HG03457 (cell line): ENCODE results near the gene CRAT.

Source experiments
- ATAC-seq: cut with Tn5 transposase; IDR thresholded peaks from one replicate; pipeline ENCODE4 v1.9.1; 2021; ENCODE audit warnings: moderate number of reproducible peaks; ENCODE audit not compliant: unreplicated experiment

Gene CRAT

GRCh38 chr9:129110740-129111527, at the start of gene CRAT, which contains the start of gene PTPA:
Gene CRAT, minus strand, starts transcription at chr9:129110793. Its CDS starts 284 bp downstream, at chr9:129110509.
Gene PTPA, plus strand, starts transcription at chr9:129111415. Its CDS starts 186 bp downstream, at chr9:129111601.
- peak; percentile 54 for ATAC-seq

- no peak for ATAC-seq
Measured at GRCh38 chr9:129156163-129156562, 45.6 kb upstream of the CRAT start.

- ATAC-seq: no peak
Measured at GRCh38 chr9:129154866-129155477, 44.4 kb upstream of the CRAT start.

GRCh38 chr9:129151469-129151868, 40.9 kb upstream of the CRAT start:
- no peak for ATAC-seq

- ATAC-seq: no peak
Measured at GRCh38 chr9:129150672-129151211, 40.1 kb upstream of the CRAT start.

GRCh38 chr9:129150122-129150521, 39.5 kb upstream of the CRAT start:
- no peak for ATAC-seq

GRCh38 chr9:129149442-129149841, 38.8 kb upstream of the CRAT start:
- ATAC-seq: no peak

- ATAC-seq: no peak
Measured at GRCh38 chr9:129148463-129149204, 38.0 kb upstream of the CRAT start.

GRCh38 chr9:129146441-129146941, 35.9 kb upstream of the CRAT start:
- no peak for ATAC-seq

GRCh38 chr9:129145841-129146292, 35.3 kb upstream of the CRAT start:
- no peak for ATAC-seq

GRCh38 chr9:129145316-129145715, 34.7 kb upstream of the CRAT start:
- no peak for ATAC-seq

- ATAC-seq: no peak
Measured at GRCh38 chr9:129143031-129143927, 32.7 kb upstream of the CRAT start.

- ATAC-seq: no peak
Measured at GRCh38 chr9:129142138-129142935, 31.7 kb upstream of the CRAT start.

- no peak for ATAC-seq
Measured at GRCh38 chr9:129141066-129142041, 30.8 kb upstream of the CRAT start.

GRCh38 chr9:129140397-129141065, 29.9 kb upstream of the CRAT start:
- ATAC-seq: peak; percentile 17

GRCh38 chr9:129139993-129140396, 29.4 kb upstream of the CRAT start:
- ATAC-seq: peak; percentile 46

- no peak for ATAC-seq
Measured at GRCh38 chr9:129139233-129139992, 28.8 kb upstream of the CRAT start.
